Esophagus squamous epithelium (tissue), 5 donors: ENCODE data around the gene ZNF519. TPM values are rescaled to one million over a fixed set of nuclear protein-coding genes. Genes with fewer than 3 reads are reported as not detected.

Experiments used
- DNase-seq: peaks from one replicate; lab custom pipeline; 2025; lab: John Stamatoyannopoulos, UW
- H3K27ac ChIP-seq, 4 donors: fragments of 200-600 bp; sonication (generic); one replicate each; pipeline ENCODE4 v1.5.1; 2016 to 2019; ENCODE audit warnings: mild to moderate bottlenecking in 1 of 4
- H3K27me3 ChIP-seq, 4 donors: fragments of 200-600 bp; sonication (generic); 1 replicate in 3 of 4; 2 replicates in 1 of 4; pipeline versions ENCODE4 v1.5.1 to v1.6.0; 2017 to 2021; ENCODE audit warnings: antibody characterized with exemption in 1 of 4
- H3K36me3 ChIP-seq, 3 donors: fragments of 200-600 bp; sonication (generic); one replicate each; pipeline ENCODE4 v1.5.1; 2016 to 2019
- H3K4me1 ChIP-seq, 3 donors: fragments of 200-600 bp; sonication (generic); one replicate each; pipeline ENCODE4 v1.5.1; 2017 to 2019
- H3K4me3 ChIP-seq, 4 donors: fragments of 200-600 bp; sonication (generic); 1 replicate in 3 of 4; 2 replicates in 1 of 4; pipeline ENCODE4 v1.5.1; 2016 to 2019; ENCODE audit warnings: mild to moderate bottlenecking in 2 of 4, moderate library complexity in 1 of 4
- H3K9me3 ChIP-seq, 3 donors: fragments of 200-600 bp; sonication (generic); one replicate each; pipeline ENCODE4 v1.5.1; 2016 to 2019
- CTCF ChIP-seq, 6 experiments: fragments of 450-650 bp in 4 of 6; fragments of 200-600 bp in 2 of 6; sonication (generic) in 2 of 6; IDR thresholded peaks; one replicate each; pipeline ENCODE4 v1.5.1; 2016 to 2019; ENCODE audit warnings: antibody characterized with exemption in 6 of 6, mild to moderate bottlenecking in 4 of 6, moderate library complexity in 4 of 6
- POLR2A ChIP-seq, 4 donors: fragments of 450-650 bp; IDR thresholded peaks; one replicate each; pipeline ENCODE4 v1.6.1; 2017; ENCODE audit warnings: antibody characterized with exemption in 4 of 4, mild to moderate bottlenecking in 4 of 4, moderate library complexity in 3 of 4
- WGBS, 2 donors: methylation state at CpG; one replicate each; pipeline ENCODE4 v1.1.5; 2018; 5-methylcytosine and 5-hydroxymethylcytosine counted together
- intact Hi-C: fragments of 100-400 bp; cut with DNase I; formaldehyde crosslinking; loops from one replicate; pipeline ENCODE4 v1.15.0; 2022
- total RNA-seq, 4 donors: library from RNA; depleted of rRNA; stranded (reverse); fragments of >200 nt; gene quantifications; one replicate each; pipeline ENCODE4 v1.1.0, GENCODE V29; 2016
- donor health status: DM: yes; HTN: yes; CAD: no.

The ZNF519 gene
- total RNA-seq, 4 donors from 2014 or later = 3.6 to 15.4 (median 5.4) TPM

GRCh38 chr18:14104906-14105748 is 27.1 kb downstream of the ZNF519 start:
- WGBS, 2 donors = 90 to 92% methylated on average over 5 of the region's 5 CpGs
- Histone ChIP-seq H3K9me3 (peaks cover 0 to 52% (median 15%) of the 10 kb centered on the region in 3 donors), H3K4me3 (no peak overlapping the region), H3K27me3 (no peaks in the 10 kb centered on the region), H3K27ac (no peak overlapping the region), H3K36me3 (peaks cover 0 to 34% (median 0%) of the 10 kb centered on the region in 3 donors), H3K4me1 (no peaks in the 10 kb centered on the region)
- no peak for TF ChIP-seq CTCF (IDR thresholded peaks at IDR 0.05)
- no peak for TF ChIP-seq POLR2A (IDR thresholded peaks at IDR 0.05)
- no peak for DNase-seq
- intact Hi-C loops = no loop called here

DNA sequence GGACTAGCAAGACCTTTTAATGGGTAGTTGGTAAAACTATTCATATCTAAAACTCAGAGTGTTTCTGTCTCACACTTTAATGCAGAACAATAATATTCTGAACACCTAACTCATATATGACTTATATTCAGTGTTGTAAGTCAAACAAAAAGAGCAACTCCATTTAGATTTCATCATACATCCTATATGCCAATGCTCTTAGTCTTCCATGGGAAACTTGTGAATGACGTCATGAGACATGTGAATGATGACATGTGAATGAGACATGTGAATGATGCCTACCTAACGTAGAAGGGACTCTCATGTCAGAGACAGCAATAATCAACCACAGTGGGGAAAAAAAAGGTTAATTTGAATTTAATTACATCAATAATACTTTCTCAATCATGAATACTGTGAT is 28.0 kb downstream of the ZNF519 start:
- Histone ChIP-seq H3K4me1 (no peaks in the 10 kb centered on the region), H3K27ac (no peak overlapping the region), H3K4me3 (no peak overlapping the region), H3K9me3 (peaks cover 0 to 47% (median 15%) of the 10 kb centered on the region in 3 donors), H3K27me3 (no peaks in the 10 kb centered on the region), H3K36me3 (peaks cover 0 to 34% (median 0%) of the 10 kb centered on the region in 3 donors)
- no peak for DNase-seq
- 91 to 97% methylated on average over 2 of the region's 2 CpGs for WGBS, 2 donors
- TF ChIP-seq POLR2A (IDR thresholded peaks at IDR 0.05) (no peak), CTCF (IDR thresholded peaks at IDR 0.05) (no peak)
- intact Hi-C loops = no loop called here

DNA sequence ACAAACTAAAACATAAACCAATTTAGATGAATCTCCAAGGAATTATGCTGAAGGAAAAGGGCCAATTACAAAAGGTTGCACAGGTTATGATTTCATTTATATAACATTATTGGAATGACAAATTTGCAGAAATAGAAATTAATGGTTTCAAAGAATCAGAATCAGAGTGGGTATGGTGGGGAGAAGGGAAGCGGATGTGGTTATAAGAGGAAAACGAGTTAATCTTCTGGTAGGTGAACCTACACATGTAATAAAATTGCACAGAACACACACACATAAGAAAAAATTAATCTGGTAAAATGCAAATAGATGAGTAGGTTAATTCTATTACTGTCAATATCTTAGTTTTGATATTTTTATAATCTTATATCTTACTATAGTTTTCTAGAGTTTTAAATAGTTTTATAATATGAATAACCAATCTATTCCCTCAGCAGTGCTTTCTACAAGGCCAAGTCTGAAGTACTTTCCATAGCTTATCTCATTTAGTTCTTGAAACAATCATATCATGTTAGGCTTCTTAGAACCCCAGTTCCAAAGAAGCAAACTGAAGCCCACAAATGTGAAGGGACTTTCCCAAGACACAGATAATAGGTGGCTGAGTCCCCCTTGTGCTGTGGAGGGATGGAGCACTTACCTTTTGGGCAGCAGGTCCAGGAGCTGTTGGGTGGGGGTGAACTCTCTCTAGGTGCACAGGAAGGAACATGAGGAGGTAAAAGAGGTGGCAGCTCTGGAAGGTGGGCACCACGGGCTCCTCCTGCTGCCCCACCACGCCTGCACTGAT is 31.5 kb downstream of the ZNF519 start:
- no peak overlapping the region for H3K27ac ChIP-seq
- intact Hi-C loops = no loop called here
- H3K9me3 ChIP-seq = peaks cover 0 to 20% (median 7%) of the 10 kb centered on the region in 3 donors
- no peak overlapping the region for H3K4me3 ChIP-seq
- H3K36me3 ChIP-seq = peaks cover 0 to 30% (median 0%) of the 10 kb centered on the region in 3 donors
- no peaks in the 10 kb centered on the region for H3K27me3 ChIP-seq
- WGBS, 2 donors = 83 to 90% methylated on average over 4 of the region's 4 CpGs
- DNase-seq = no peak
- no peak for TF ChIP-seq CTCF (IDR thresholded peaks at IDR 0.05)
- TF ChIP-seq POLR2A (IDR thresholded peaks at IDR 0.05) = no peak
- no peaks in the 10 kb centered on the region for H3K4me1 ChIP-seq

DNA sequence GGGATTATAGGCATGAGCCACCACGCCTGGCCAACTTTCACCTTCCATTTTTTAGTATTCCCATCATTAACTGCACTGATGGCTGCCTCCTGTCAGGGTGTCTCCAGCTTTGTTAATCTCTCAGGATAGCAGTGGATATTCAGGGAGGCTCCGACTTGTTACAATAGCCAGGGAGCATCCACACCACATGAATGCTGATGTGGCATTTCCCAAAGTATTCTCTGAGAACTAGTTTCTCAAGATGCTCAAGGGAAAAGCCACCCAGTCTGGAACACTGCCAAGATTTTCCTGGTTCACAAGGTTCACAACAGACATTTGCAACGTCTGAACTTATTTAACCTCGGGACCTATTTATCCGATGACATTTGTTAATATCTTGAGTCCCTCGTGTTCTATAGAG is 33.8 kb downstream of the ZNF519 start:
- Histone ChIP-seq H3K27me3 (no peaks in the 10 kb centered on the region), H3K4me3 (no peak overlapping the region), H3K9me3 (peaks cover 0 to 4% (median 0%) of the 10 kb centered on the region in 3 donors), H3K4me1 (no peaks in the 10 kb centered on the region), H3K36me3 (peaks cover 0 to 23% (median 0%) of the 10 kb centered on the region in 3 donors), H3K27ac (no peak overlapping the region)
- no peak for DNase-seq
- WGBS, 2 donors = 81 to 84% methylated on average over 6 of the region's 6 CpGs
- TF ChIP-seq POLR2A (IDR thresholded peaks at IDR 0.05) = no peak
- TF ChIP-seq CTCF (IDR thresholded peaks at IDR 0.05) = no peak
- intact Hi-C loops = no loop called here

DNA sequence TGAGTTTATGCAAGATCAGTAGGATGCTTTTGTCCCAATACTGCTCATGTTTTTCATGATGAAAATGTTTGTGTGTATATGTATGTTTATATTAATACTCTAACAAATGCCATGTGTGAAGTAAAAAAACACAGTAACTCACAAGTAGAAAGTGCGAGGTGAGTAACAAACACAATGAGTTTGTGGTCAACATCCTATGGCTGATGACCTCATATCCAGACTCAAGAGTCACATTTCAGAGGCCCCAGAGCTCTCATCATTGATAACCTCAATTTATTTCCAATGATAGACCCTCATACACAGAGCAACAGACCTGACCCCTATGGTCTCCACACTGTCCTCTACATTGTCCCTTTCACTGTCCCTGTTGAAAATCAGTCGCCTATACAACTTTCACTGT is 34.5 kb downstream of the ZNF519 start:
- peaks cover 0 to 4% (median 0%) of the 10 kb centered on the region in 3 donors for H3K9me3 ChIP-seq
- no peaks in the 10 kb centered on the region for H3K27me3 ChIP-seq
- no peak for DNase-seq
- WGBS, 2 donors = 92 to 96% methylated on average over 2 of the region's 2 CpGs
- intact Hi-C loops = no loop called here
- no peak overlapping the region for H3K27ac ChIP-seq
- peaks cover 0 to 23% (median 0%) of the 10 kb centered on the region in 3 donors for H3K36me3 ChIP-seq
- no peaks in the 10 kb centered on the region for H3K4me1 ChIP-seq
- TF ChIP-seq POLR2A (IDR thresholded peaks at IDR 0.05) (no peak), CTCF (IDR thresholded peaks at IDR 0.05) (no peak)
- no peak overlapping the region for H3K4me3 ChIP-seq
